HCT116 (cell line): Measurements from ENCODE around the gene PITPNC1. TPM values are rescaled to one million over a fixed set of nuclear protein-coding genes. Genes with fewer than 3 reads are reported as not detected.

Experiments used
- ATAC-seq: fragments of 200-7000 bp; cut with Tn5 transposase; 2 replicates; pipeline ENCODE4 v1.9.1; 2020; ENCODE audit warnings: mild to moderate bottlenecking, moderate library complexity
- BruUV-seq: library from RNA; stranded (reverse); fragments of 400-500 nt; replicated peaks from 2 replicates; lab custom pipeline; 2021; lab: Mats Ljungman, UMichigan
- CTCF ChIA-PET: fragments of 300-600 bp; sonication (Branson Sonifier 250); formaldehyde crosslinking; loops from one replicate; lab custom pipeline; 2021; ENCODE audit warnings: antibody characterized with exemption; lab: Charles Lee
- POLR2A ChIA-PET: fragments of 300-600, 350-600 bp; sonication (Branson Sonifier 250); formaldehyde crosslinking; loops from one replicate; lab custom pipeline; 2021; ENCODE audit warnings: antibody characterized with exemption; lab: Charles Lee
- RAD21 ChIA-PET, 2 experiments: fragments of 300-600 bp; sonication (Branson Sonifier 250); formaldehyde crosslinking; loops; one replicate each; lab custom pipeline; 2023; ENCODE audit warnings: low total read pairs in 2 of 2; ENCODE audit not compliant: uncharacterized antibody in 2 of 2, unreplicated experiment in 2 of 2, low non-redundant PET in 1 of 2; lab: Charles Lee
- DNase-seq: peaks from one replicate; pipeline ENCODE4 v3.0.0-alpha.2; 2010; ENCODE audit warnings: low read depth, low spot score
- H2AFZ ChIP-seq: fragments of 200-600 bp; shearing (Covaris generic), sonication (generic); 2 replicates; pipeline ENCODE4 v1.6.1; 2017; ENCODE audit warnings: low read depth, mixed run types, mixed read lengths, antibody characterized with exemption, low read length; ENCODE audit not compliant: poor library complexity, severe bottlenecking
- H3K27ac ChIP-seq: 2 replicates; pipeline ENCODE4 v1.5.1; 2012; ENCODE audit warnings: low read depth, low read length
- H3K27me3 ChIP-seq: fragments of 200-600 bp; sonication (generic); 2 replicates; pipeline ENCODE4 v1.6.1; 2016; ENCODE audit warnings: mixed run types, low read length, mixed read lengths; ENCODE audit not compliant: insufficient read depth
- H3K36me3 ChIP-seq, 2 experiments: fragments of 200-500 bp in 1 of 2; fragments of 200-600 bp in 1 of 2; sonication (Bioruptor generic) in 1 of 2; sonication (generic) in 1 of 2; 2 replicates each; pipeline versions ENCODE4 v1.5.1 to v1.6.1; 2014 to 2016; ENCODE audit warnings: low read length in 2 of 2, inconsistent platforms in 1 of 2, mixed read lengths in 1 of 2, mixed run types in 1 of 2; ENCODE audit not compliant: insufficient read depth in 2 of 2, control insufficient read depth in 1 of 2
- H3K4me1 ChIP-seq, 2 experiments: fragments of 200-600 bp in 1 of 2; sonication (generic) in 1 of 2; 2 replicates each; pipeline versions ENCODE4 v1.5.1 to v1.6.1; 2012 to 2017; ENCODE audit warnings: low read length in 2 of 2, inconsistent platforms in 1 of 2, mild to moderate bottlenecking in 1 of 2, mixed read lengths in 1 of 2, mixed run types in 1 of 2, moderate library complexity in 1 of 2; ENCODE audit not compliant: insufficient read depth in 2 of 2, control insufficient read depth in 1 of 2
- H3K4me2 ChIP-seq: fragments of 200-600 bp; sonication (generic); 2 replicates; pipeline ENCODE4 v1.6.1; 2017; ENCODE audit warnings: mixed run types, low read length, mixed read lengths
- H3K4me3 ChIP-seq, 2 experiments: fragments of 200-600 bp in 1 of 2; sonication (generic) in 1 of 2; replicated peaks in 1 of 2; 2 replicates each; pipeline ENCODE4 v1.5.1; 2011 to 2016; ENCODE audit warnings: low read length in 2 of 2, control low read depth in 1 of 2, low read depth in 1 of 2, mild to moderate bottlenecking in 1 of 2, mixed read lengths in 1 of 2, mixed run types in 1 of 2
- H3K79me2 ChIP-seq: fragments of 200-600 bp; sonication (generic); 2 replicates; pipeline ENCODE4 v1.6.1; 2017; ENCODE audit warnings: mild to moderate bottlenecking, mixed run types, low read length, moderate library complexity, mixed read lengths; ENCODE audit not compliant: insufficient read depth
- H3K9ac ChIP-seq: fragments of 200-600 bp; sonication (generic); 2 replicates; pipeline ENCODE4 v1.6.1; 2016; ENCODE audit warnings: low read length, mixed read lengths
- H3K9me2 ChIP-seq: fragments of 200-600 bp; sonication (generic), shearing (Covaris generic); 2 replicates; pipeline ENCODE4 v1.6.1; 2017; ENCODE audit warnings: mixed run types, mild to moderate bottlenecking, moderate library complexity; ENCODE audit not compliant: insufficient read depth
- H3K9me3 ChIP-seq, 2 experiments: fragments of 200-500 bp in 1 of 2; fragments of 200-600 bp in 1 of 2; sonication (Bioruptor generic) in 1 of 2; sonication (generic) in 1 of 2; 2 replicates each; pipeline ENCODE4 v1.6.1; 2014 to 2017; ENCODE audit warnings: low read length in 2 of 2, mixed read lengths in 2 of 2, inconsistent platforms in 1 of 2, low read depth in 1 of 2, mild to moderate bottlenecking in 1 of 2, mixed run types in 1 of 2, moderate library complexity in 1 of 2; ENCODE audit not compliant: control insufficient read depth in 1 of 2, insufficient read depth in 1 of 2
- H4K20me1 ChIP-seq: fragments of 200-600 bp; sonication (generic), shearing (Covaris generic); 2 replicates; pipeline ENCODE4 v1.6.1; 2017; ENCODE audit warnings: mixed run types, mild to moderate bottlenecking, moderate library complexity; ENCODE audit not compliant: insufficient read depth
- ATF3 ChIP-seq: IDR thresholded peaks from 2 replicates; pipeline ENCODE4 v1.6.1; 2012
- CEBPB ChIP-seq: IDR thresholded peaks from 2 replicates; pipeline ENCODE4 v1.6.1; 2012; ENCODE audit warnings: low read depth
- EZH2 ChIP-seq: fragments of 200-600 bp; sonication (generic); IDR thresholded peaks from 2 replicates; pipeline ENCODE4 v1.6.1; 2017; ENCODE audit warnings: antibody characterized with exemption, mixed run types
- FOSL1 ChIP-seq: IDR thresholded peaks from 2 replicates; pipeline ENCODE4 v1.6.1; 2012; ENCODE audit warnings: low read depth
- JUND ChIP-seq: IDR thresholded peaks from 2 replicates; pipeline ENCODE4 v1.6.1; 2012
- POLR2AphosphoS5 ChIP-seq: IDR thresholded peaks from 2 replicates; pipeline ENCODE4 v1.6.1; 2011; ENCODE audit warnings: mild to moderate bottlenecking, low read depth, low read length, moderate library complexity
- REST ChIP-seq: IDR thresholded peaks from 2 replicates; pipeline ENCODE4 v1.6.1; 2012; ENCODE audit warnings: low read depth
- SRF ChIP-seq: IDR thresholded peaks from 2 replicates; pipeline ENCODE4 v1.6.1; 2012; ENCODE audit warnings: low read depth
- TCF7L2 ChIP-seq: IDR thresholded peaks from 2 replicates; pipeline ENCODE4 v1.7.0; 2011; ENCODE audit warnings: borderline replicate concordance, inconsistent platforms; ENCODE audit not compliant: insufficient read depth, insufficient read length; ENCODE audit errors: extremely low read depth
- YY1 ChIP-seq: IDR thresholded peaks from 2 replicates; pipeline ENCODE4 v1.6.1; 2011; ENCODE audit warnings: low read length, low read depth, moderate library complexity, mild to moderate bottlenecking; ENCODE audit not compliant: insufficient replicate concordance; ENCODE audit errors: extremely low read depth
- ZBTB33 ChIP-seq: IDR thresholded peaks from 2 replicates; pipeline ENCODE4 v1.6.1; 2011; ENCODE audit warnings: mild to moderate bottlenecking, low read length, moderate library complexity; ENCODE audit not compliant: insufficient replicate concordance; ENCODE audit errors: extremely low read depth
- ZFX ChIP-seq: fragments of 450-650 bp; IDR thresholded peaks from 2 replicates; pipeline ENCODE4 v1.6.1; 2017
- ZNF274 ChIP-seq: fragments of 200-500 bp; sonication (Bioruptor generic); IDR thresholded peaks from 2 replicates; pipeline ENCODE4 v1.6.1; 2014; ENCODE audit warnings: mild to moderate bottlenecking, low read depth, low read length, inconsistent platforms
- intact Hi-C: fragments of 100-400 bp; cut with micrococcal nuclease; formaldehyde crosslinking; loops from 2 replicates; pipeline ENCODE4 v1.10.0; 2022
- total RNA-seq: library from RNA; stranded (reverse); gene quantifications from one replicate; pipeline ENCODE4 v1.2.1, GENCODE V29; 2021; ENCODE audit not compliant: unreplicated experiment
- TF ChIP-seq, protein P1 (sequence below), 3 experiments: fragments of 200-600 bp in 1 of 3; sonication (generic) in 1 of 3; IDR thresholded peaks in 2 of 3; conservative IDR thresholded peaks in 1 of 3; 2 replicates each; pipeline ENCODE4 v1.5.1; 2012 to 2017; ENCODE audit warnings: low read depth in 2 of 3, low read length in 2 of 3, antibody characterized with exemption in 1 of 3, borderline replicate concordance in 1 of 3, control low read depth in 1 of 3, mild to moderate bottlenecking in 1 of 3, mixed read lengths in 1 of 3, mixed run types in 1 of 3, moderate library complexity in 1 of 3; ENCODE audit not compliant: insufficient read depth in 1 of 3
- TF ChIP-seq, protein P2 (sequence below): IDR thresholded peaks from 2 replicates; pipeline ENCODE4 v1.6.1; 2012

Gene PITPNC1
- total RNA-seq, 1 experiment from 2014 or later: 41.9 TPM

- DNase-seq: no peak
- Histone ChIP-seq H3K27me3 (no peaks in the 10 kb centered on the region), H3K9me2 (no peaks in the 10 kb centered on the region), H3K4me2 (0 out of 2 replicates have a peak overlapping the region, but pooled peaks have one; percentile 12), H3K36me3 (no peaks in the 10 kb centered on the region), H3K79me2 (no peaks in the 10 kb centered on the region), H2AFZ (no peak overlapping the region), H3K9ac (no peak overlapping the region), H3K4me1 (peaks cover 7 to 9% of the 10 kb centered on the region in 2 experiments), H4K20me1 (no peaks in the 10 kb centered on the region), H3K27ac (no peak overlapping the region), H3K4me3 (no peak overlapping the region), H3K9me3 (peaks cover 0 to 6% of the 10 kb centered on the region in 2 experiments; a peak in 1 of 4 replicates)
- POLR2A ChIA-PET: no interaction called here
- no TSS peak for BruUV-seq
- intact Hi-C loops: no loop called here
- RAD21 ChIA-PET: no interaction called here
- no peak for ATAC-seq
- CTCF ChIA-PET: no interaction called here
- TF ChIP-seq ZBTB33 (no peak), EZH2 (no peak), YY1 (no peak), TCF7L2 (no peak), SRF (no peak), JUND (no peak), POLR2AphosphoS5 (no peak), REST (no peak), FOSL1 (no peak), ATF3 (no peak), CEBPB (no peak), ZFX (no peak), ZNF274 (no peak)
- TF ChIP-seq, protein P1, sequence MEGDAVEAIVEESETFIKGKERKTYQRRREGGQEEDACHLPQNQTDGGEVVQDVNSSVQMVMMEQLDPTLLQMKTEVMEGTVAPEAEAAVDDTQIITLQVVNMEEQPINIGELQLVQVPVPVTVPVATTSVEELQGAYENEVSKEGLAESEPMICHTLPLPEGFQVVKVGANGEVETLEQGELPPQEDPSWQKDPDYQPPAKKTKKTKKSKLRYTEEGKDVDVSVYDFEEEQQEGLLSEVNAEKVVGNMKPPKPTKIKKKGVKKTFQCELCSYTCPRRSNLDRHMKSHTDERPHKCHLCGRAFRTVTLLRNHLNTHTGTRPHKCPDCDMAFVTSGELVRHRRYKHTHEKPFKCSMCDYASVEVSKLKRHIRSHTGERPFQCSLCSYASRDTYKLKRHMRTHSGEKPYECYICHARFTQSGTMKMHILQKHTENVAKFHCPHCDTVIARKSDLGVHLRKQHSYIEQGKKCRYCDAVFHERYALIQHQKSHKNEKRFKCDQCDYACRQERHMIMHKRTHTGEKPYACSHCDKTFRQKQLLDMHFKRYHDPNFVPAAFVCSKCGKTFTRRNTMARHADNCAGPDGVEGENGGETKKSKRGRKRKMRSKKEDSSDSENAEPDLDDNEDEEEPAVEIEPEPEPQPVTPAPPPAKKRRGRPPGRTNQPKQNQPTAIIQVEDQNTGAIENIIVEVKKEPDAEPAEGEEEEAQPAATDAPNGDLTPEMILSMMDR (IDR thresholded peaks at IDR 0.05 in 2 of 3, conservative IDR thresholded peaks at IDR 0.05 in 1 of 3; ENCODE audit: borderline replicate concordance in 1 of 3, insufficient read depth in 1 of 3, low read depth in 2 of 3, low read length in 2 of 3): no peak
- TF ChIP-seq, protein P2, sequence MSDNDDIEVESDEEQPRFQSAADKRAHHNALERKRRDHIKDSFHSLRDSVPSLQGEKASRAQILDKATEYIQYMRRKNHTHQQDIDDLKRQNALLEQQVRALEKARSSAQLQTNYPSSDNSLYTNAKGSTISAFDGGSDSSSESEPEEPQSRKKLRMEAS: no peak
- TF ChIP-seq, all 23 proteins: peak for 0
Measured at GRCh38 chr17:67520916-67521774, 144.1 kb downstream of the PITPNC1 start.
